GM19193 (cell line): ENCODE data around the gene PHACTR3.

Source experiments
- POLR2A ChIP-seq: IDR thresholded peaks from 4 replicates; pipeline ENCODE4 v1.6.1; 2011; ENCODE audit not compliant: insufficient read depth, insufficient read length; ENCODE audit errors: extremely low read depth

Gene PHACTR3

GRCh38 chr20:59698598-59698997 lies 94.3 kb downstream of the PHACTR3 start:
- TF ChIP-seq POLR2A, result no peak

DNA sequence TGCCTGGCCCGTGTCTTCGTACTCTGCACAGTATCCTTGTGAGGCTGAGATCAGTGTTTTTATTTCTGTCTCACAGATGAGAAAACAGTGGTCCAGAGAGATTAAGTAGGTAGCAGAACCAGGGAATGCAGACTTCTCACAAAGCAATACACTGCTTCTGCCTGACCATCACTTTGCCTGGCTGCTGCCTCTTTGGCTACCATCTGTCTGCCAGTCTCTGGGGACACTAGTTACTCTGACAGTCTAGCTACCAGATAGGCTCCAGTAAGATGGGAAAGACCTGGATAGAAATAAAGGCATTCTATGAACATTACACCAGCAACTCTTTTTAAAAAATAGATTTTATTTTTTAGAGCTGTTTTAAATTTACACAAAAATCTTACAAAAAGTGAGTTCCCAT lies 96.9 kb downstream of the PHACTR3 start:
- TF ChIP-seq POLR2A, result no peak

GRCh38 chr20:59703046-59703445 lies 98.7 kb downstream of the PHACTR3 start:
- no peak for TF ChIP-seq POLR2A

GRCh38 chr20:59705651-59706399 lies 101.5 kb downstream of the PHACTR3 start:
- TF ChIP-seq POLR2A, result no peak

- no peak for TF ChIP-seq POLR2A
These were observed 102.0 kb downstream of the PHACTR3 start for GRCh38 chr20:59706400-59706693.

DNA sequence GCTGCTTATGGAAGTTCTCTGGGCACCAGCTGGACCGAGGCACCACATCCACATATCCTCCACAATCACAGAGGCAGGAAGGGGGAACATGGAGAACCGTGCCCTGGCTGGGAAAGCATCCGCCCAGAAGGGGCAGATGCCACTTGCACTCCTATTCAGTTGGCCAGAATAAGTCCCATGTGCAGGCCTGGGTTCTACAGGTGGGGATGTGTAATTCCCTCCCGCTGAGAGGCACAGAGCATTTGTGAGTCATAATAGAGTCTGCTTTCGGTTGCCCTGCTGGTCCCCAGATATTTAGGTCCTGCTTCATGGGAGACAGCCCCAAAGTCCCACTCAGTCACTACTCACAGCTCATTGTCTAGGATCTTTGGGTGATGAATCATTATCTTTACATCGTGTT lies 104.0 kb downstream of the PHACTR3 start:
- no peak for TF ChIP-seq POLR2A

DNA sequence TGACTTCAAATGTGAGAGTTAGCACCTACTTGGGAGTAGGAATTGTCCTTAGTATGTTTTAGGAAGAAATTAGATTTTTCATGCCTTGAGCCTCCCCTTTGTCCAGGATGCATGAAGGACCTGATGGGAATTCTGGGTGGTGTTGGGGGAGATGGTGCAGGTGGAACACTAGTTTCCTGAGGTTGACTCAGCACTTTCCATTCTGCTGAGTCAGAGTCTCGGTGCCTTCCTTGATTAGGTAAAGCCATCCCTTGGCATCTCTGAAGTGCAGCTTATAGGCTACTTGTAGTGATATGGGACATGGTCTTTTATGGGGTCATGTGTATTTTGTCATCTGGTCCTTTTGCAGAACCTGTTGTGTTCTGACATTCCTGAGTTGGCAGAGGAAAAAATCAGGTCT lies 105.3 kb downstream of the PHACTR3 start:
- no peak for TF ChIP-seq POLR2A

DNA sequence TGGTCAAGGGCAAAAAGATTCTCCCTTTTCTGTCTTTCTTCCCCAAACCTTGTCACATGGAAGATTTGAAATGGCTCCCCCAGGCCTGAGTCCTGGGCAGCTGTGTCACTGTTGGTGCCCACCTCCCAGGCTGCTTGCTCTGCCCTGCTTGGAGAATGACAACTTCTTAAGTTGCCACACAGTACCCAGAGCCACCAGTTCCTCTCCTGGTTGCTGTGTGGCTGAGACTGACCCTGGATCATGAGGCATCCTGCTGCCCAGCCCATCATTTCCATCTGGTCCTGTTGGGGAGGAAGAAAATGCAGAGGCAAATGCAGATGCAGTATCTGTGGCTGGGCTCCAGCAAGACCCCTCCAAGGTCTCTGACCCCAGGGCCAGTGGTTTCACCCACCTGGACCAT lies 113.7 kb downstream of the PHACTR3 start:
- TF ChIP-seq POLR2A, result no peak

GRCh38 chr20:59718751-59719150 lies 114.4 kb downstream of the PHACTR3 start:
- no peak for TF ChIP-seq POLR2A

GRCh38 chr20:59720013-59720412 lies 115.7 kb downstream of the PHACTR3 start:
- no peak for TF ChIP-seq POLR2A

DNA sequence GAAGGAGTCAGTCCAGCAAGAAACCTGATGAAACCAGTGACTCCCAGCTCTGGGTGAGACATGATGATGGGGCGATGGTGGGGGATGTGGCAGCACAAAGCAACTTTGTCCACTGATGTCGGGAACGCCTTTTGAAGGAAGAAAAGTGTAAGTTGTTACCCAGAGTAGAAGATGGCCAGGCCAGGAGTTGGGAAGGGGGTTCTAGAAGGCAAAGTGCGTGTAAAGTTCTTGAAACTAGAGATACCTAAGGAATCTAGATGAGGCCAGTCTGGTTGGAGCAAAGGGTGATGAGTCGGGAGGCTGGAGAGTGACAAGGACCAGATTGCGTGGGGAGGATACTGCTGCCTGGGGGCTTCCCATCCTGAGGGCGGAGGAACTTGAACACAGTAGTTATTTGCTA lies 117.0 kb downstream of the PHACTR3 start:
- TF ChIP-seq POLR2A, result no peak

DNA sequence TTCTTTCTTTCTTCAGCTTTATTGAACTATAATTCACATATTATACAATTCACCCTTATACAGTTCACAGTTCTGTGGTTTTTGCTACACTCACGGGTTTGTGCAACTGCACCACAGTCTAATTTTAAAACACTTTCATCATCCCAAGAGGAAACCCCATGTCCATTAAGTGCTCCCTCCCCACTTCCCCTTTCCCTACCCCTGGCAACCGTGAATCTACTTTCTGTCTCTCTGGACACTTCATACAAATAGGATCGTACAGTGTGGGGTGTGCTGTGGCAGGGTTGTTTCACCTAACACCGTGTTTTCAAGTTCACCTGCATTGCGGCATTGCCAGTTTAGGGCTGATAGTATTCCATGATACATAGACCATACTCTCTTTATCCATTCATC lies 118.8 kb downstream of the PHACTR3 start:
- TF ChIP-seq POLR2A, result no peak

DNA sequence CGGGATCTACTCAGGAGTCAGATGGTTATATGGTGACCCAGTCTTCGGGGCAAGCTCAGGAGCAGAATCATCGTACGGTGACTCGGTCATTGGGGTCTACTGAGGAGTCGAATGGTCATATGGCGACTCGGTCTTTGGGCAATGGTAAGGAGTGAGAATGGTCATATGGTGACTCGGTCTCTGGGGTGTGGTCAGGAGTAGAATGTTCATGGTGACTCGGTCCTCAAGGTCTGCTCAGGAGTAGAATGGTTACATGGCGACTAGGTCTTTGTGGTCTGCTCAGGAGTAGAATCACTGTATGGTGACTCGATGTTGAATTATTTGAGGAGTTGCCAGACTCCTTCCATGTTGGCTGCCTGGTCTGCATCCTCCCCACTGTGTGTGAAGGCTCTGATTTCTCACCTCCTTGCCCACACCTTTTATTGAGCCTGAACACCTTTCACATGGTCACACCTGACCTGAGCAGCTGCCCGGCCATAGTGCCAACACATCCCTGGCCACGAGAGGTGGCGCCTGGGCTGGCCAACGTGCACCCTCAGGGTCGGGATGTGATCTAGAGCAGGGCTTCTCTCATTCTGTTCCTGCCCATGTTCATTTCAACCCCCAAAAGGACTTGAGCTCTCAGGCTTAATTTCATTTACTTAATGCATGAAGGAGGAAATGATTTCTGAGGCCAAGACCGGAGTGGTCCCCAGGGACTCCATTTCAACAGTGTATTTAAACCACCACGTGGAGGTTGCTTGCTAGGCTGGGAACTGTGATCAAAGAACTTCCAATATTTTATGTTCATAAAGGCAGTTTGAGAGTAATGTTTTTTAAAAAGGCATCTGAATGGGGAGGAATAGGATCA lies 119.5 kb downstream of the PHACTR3 start:
- TF ChIP-seq POLR2A, result no peak

- TF ChIP-seq POLR2A, result no peak
These were observed 120.4 kb downstream of the PHACTR3 start for GRCh38 chr20:59724457-59725366.

- TF ChIP-seq POLR2A, result no peak
These were observed 121.3 kb downstream of the PHACTR3 start for GRCh38 chr20:59725476-59726280.

- TF ChIP-seq POLR2A, result no peak
These were observed 121.9 kb downstream of the PHACTR3 start for GRCh38 chr20:59726281-59726595.
